ENCODE data around the gene VOPP1. TPM values are rescaled to one million over a fixed set of nuclear protein-coding genes. Genes with fewer than 3 reads are reported as not detected.
"Not testable (repeated sequence)": the region's sequence is repeated elsewhere in the genome, so short reads cannot be mapped to it uniquely, and the experiment has no call there.

The VOPP1 gene
- total RNA-seq, 2 experiments from 2014 or later, result 49.6 to 53.1 TPM

DNA sequence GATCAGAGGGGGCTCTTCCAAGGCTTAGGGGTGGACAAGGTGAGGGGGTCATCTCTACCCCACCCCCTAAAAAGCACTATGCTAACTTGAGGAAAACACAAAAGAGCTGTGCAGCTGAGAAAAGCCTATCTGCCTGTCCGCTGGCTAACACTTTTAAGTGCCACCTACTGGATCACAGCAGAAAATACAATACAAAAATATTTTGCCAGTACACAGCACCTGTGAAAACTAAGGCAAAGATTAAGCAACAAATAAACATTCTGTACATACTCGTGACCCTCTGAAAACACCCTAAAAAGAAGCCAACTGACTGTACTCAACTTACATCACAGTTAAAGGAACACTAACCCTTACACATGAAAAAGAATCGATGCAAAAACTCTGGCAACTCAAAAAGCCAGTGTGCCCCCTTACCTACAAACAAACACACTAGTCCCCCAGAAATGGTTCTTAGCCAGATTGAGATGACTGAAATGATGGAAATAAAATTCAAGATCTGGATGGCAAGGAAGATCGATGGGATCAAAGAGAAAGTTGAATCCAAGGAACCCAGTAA is 25.7 kb upstream of the VOPP1 start:
- not testable (repeated sequence) for H3K36me3 Mint-ChIP-seq (ENCODE audit: low read depth); H3K27ac Mint-ChIP-seq; H3K36me3 ChIP-seq (ENCODE audit: insufficient read depth, low read length); H3K27me3 ChIP-seq (ENCODE audit: control insufficient read depth in 1 of 2, insufficient read depth in 2 of 2, low read length in 2 of 2); H3K9me3 ChIP-seq (ENCODE audit: control insufficient read depth in 1 of 2, insufficient read depth in 1 of 2, low read length in 2 of 2); H3K9me3 Mint-ChIP-seq; H3K4me3 Mint-ChIP-seq; H3K4me3 ChIP-seq (ENCODE audit: low read length); H3K27ac ChIP-seq (ENCODE audit: low read depth in 1 of 2, low read length in 2 of 2)
- ATAC-seq (ENCODE audit: poor library complexity) (peak; percentile 63), DNase-seq (peak in 4 of 14 experiments; percentile 26 to 57 (median 44))
- intact Hi-C loops (cut with DNase I, micrococcal nuclease), result loop anchor here (1.0 to 5.0 kb wide), 2 partner anchors 165 to 316 kb away; no protein-coding TSS in a partner anchor
- POLR2A ChIA-PET, result interaction anchor here (0.6 kb wide), 2 partner anchors 162 to 232 kb away, joined by 3 read pairs; partner anchors contain the start of gene LANCL2
- CTCF ChIA-PET, result interaction anchor here (0.7 to 1.4 kb wide), 3 partner anchors 39 to 64 kb away, joined by 3 read pairs; no protein-coding TSS in a partner anchor
- TF ChIP-seq, protein P1, sequence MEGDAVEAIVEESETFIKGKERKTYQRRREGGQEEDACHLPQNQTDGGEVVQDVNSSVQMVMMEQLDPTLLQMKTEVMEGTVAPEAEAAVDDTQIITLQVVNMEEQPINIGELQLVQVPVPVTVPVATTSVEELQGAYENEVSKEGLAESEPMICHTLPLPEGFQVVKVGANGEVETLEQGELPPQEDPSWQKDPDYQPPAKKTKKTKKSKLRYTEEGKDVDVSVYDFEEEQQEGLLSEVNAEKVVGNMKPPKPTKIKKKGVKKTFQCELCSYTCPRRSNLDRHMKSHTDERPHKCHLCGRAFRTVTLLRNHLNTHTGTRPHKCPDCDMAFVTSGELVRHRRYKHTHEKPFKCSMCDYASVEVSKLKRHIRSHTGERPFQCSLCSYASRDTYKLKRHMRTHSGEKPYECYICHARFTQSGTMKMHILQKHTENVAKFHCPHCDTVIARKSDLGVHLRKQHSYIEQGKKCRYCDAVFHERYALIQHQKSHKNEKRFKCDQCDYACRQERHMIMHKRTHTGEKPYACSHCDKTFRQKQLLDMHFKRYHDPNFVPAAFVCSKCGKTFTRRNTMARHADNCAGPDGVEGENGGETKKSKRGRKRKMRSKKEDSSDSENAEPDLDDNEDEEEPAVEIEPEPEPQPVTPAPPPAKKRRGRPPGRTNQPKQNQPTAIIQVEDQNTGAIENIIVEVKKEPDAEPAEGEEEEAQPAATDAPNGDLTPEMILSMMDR (IDR thresholded peaks at IDR 0.05), result peak; percentile 62
- H3K4me1 Mint-ChIP-seq (ENCODE audit: low read depth), result peaks cover 16% of the 10 kb centered on the region
- peaks cover 17% of the 10 kb centered on the region for H3K27me3 Mint-ChIP-seq
- peaks cover 21% of the 10 kb centered on the region for H3K4me1 ChIP-seq (ENCODE audit: insufficient read depth, low read length)

DNA sequence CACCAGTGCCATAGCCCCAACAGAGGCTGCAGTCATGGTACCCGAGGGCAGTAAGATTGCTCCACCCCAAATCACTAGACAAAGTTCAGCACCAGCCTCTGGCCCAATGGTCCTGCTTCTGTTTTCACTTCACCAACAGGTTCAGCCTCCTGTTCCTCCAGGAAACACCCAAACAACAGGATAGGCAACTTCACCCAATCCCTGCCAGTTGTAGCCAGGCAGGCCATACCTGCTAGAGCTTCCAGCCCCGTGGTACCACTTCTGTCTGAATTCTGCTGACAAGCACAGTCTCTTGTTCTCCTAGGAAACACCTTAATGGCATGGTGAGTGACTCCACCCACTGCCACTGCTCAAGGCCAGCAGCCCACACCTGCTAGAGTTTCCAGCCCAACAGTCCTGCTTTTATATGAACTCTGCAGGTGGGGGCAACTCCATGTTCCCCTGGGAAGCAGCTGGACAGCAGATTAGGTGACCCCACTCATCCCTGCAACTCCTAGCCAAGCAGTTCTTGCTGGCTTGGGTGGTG is 25.0 kb upstream of the VOPP1 start:
- H3K27me3 ChIP-seq (ENCODE audit: control insufficient read depth in 1 of 2, insufficient read depth in 2 of 2, low read length in 2 of 2); H3K36me3 ChIP-seq (ENCODE audit: insufficient read depth, low read length); H3K27ac ChIP-seq (ENCODE audit: low read depth in 1 of 2, low read length in 2 of 2); H3K36me3 Mint-ChIP-seq (ENCODE audit: low read depth); H3K9me3 ChIP-seq (ENCODE audit: control insufficient read depth in 1 of 2, insufficient read depth in 1 of 2, low read length in 2 of 2); H3K27ac Mint-ChIP-seq; DNase-seq; H3K4me3 Mint-ChIP-seq; ATAC-seq (ENCODE audit: poor library complexity); H3K9me3 Mint-ChIP-seq; H3K4me3 ChIP-seq (ENCODE audit: low read length): not testable (repeated sequence)
- ChIA-PET POLR2A (interaction anchor here (0.6 to 1.3 kb wide), 3 partner anchors 162 to 232 kb away, joined by 3 read pairs; partner anchors contain the start of gene LANCL2), CTCF (interaction anchor here (0.7 to 1.3 kb wide), 2 partner anchors 59 to 63 kb away, joined by 3 read pairs; no protein-coding TSS in a partner anchor)
- Mint-ChIP-seq H3K27me3 (peaks cover 17% of the 10 kb centered on the region), H3K4me1 (ENCODE audit: low read depth) (peaks cover 16% of the 10 kb centered on the region)
- intact Hi-C loops (cut with DNase I, micrococcal nuclease), result loop anchor here (5.0 kb wide), 1 partner anchor 315 kb away; no protein-coding TSS in a partner anchor
- H3K4me1 ChIP-seq (ENCODE audit: insufficient read depth, low read length), result peaks cover 22% of the 10 kb centered on the region

DNA sequence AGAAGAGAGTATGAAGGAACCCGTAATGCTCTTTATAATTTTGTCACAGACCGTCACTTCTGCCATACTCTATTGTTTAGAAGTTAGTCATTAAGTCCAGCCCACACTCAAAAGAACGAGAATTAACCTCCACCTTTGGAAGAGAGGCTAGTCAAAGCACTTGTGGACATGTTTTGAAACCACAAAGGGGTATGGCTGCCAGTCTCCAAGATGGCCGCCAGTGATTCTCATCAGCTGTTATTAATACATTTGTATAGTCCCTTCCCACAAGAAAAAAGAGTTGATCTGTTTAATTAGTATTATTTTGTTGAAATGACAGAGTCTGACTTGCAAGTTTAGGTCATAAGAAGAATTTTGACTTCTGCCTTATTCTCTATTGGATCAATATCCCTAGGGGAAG is 23.2 kb upstream of the VOPP1 start:
- TF ChIP-seq, protein P1 (IDR thresholded peaks at IDR 0.05), result no peak
- POLR2A ChIA-PET, result no interaction called here
- H3K9me3 ChIP-seq (ENCODE audit: control insufficient read depth in 1 of 2, insufficient read depth in 1 of 2, low read length in 2 of 2), result no peaks in the 10 kb centered on the region
- H3K27me3 Mint-ChIP-seq, result peaks cover 12% of the 10 kb centered on the region
- H3K27me3 ChIP-seq (ENCODE audit: control insufficient read depth in 1 of 2, insufficient read depth in 2 of 2, low read length in 2 of 2), result no peaks in the 10 kb centered on the region
- no peaks in the 10 kb centered on the region for H3K36me3 ChIP-seq (ENCODE audit: insufficient read depth, low read length)
- H3K27ac Mint-ChIP-seq, result no peak overlapping the region
- H3K9me3 Mint-ChIP-seq, result no peaks in the 10 kb centered on the region
- intact Hi-C loops (cut with DNase I, micrococcal nuclease), result loop anchor here (5.0 kb wide), 1 partner anchor 313 kb away; no protein-coding TSS in a partner anchor
- DNase-seq, result no peak
- CTCF ChIA-PET, result interaction anchor here (0.6 to 2.0 kb wide), 3 partner anchors 21 to 356 kb away, joined by 3 to 5 read pairs (median 4); no protein-coding TSS in a partner anchor
- H3K4me3 Mint-ChIP-seq, result no peak overlapping the region
- H3K4me1 Mint-ChIP-seq (ENCODE audit: low read depth), result peaks cover 16% of the 10 kb centered on the region
- ATAC-seq (ENCODE audit: poor library complexity), result no peak
- no peak overlapping the region for H3K4me3 ChIP-seq (ENCODE audit: low read length)
- H3K4me1 ChIP-seq (ENCODE audit: insufficient read depth, low read length), result peaks cover 22% of the 10 kb centered on the region
- no peak overlapping the region for H3K27ac ChIP-seq (ENCODE audit: low read depth in 1 of 2, low read length in 2 of 2)
- no peaks in the 10 kb centered on the region for H3K36me3 Mint-ChIP-seq (ENCODE audit: low read depth)

Data from CD4-positive, alpha-beta T cell (primary cell).